Small intestine (tissue), 7 donors: ENCODE results near the gene LSM4. TPM values are rescaled to one million over a fixed set of nuclear protein-coding genes. Genes with fewer than 3 reads are reported as not detected.
A peak's percentile ranks its signal among the peaks of the same experiment; 100 is the strongest.
"Not testable (repeated sequence)": the region's sequence is repeated elsewhere in the genome, so short reads cannot be mapped to it uniquely, and the experiment has no call there.

Experiments
- DNase-seq, 2 donors: peaks; one replicate each; pipeline versions ENCODE4 v3.0.0 to v3.0.0-alpha.2; 2013
- FAIRE-seq: peaks from 2 replicates; lab custom pipeline; 2012; peaks lifted over from hg19 to GRCh38; lab: Jason Lieb, UNC
- H3K27ac ChIP-seq, 3 donors: one replicate each; pipeline ENCODE4 v1.5.1; 2013; ENCODE audit warnings: low read length in 2 of 3, mild to moderate bottlenecking in 2 of 3, control low read depth in 1 of 3, inconsistent platforms in 1 of 3, low read depth in 1 of 3, moderate library complexity in 1 of 3
- H3K27me3 ChIP-seq, 3 donors: one replicate each; pipeline ENCODE4 v1.6.1; 2013; ENCODE audit warnings: low read length in 3 of 3, inconsistent platforms in 1 of 3; ENCODE audit not compliant: control insufficient read depth in 3 of 3, insufficient read depth in 3 of 3
- H3K36me3 ChIP-seq, 3 donors: one replicate each; pipeline ENCODE4 v1.6.1; 2013; ENCODE audit warnings: low read length in 3 of 3, inconsistent platforms in 1 of 3, low read depth in 1 of 3, mild to moderate bottlenecking in 1 of 3, moderate library complexity in 1 of 3; ENCODE audit not compliant: control insufficient read depth in 3 of 3, insufficient read depth in 2 of 3
- H3K4me1 ChIP-seq, 3 donors: one replicate each; pipeline ENCODE4 v1.6.1; 2013; ENCODE audit warnings: low read length in 2 of 3, inconsistent platforms in 1 of 3, low read depth in 1 of 3, mild to moderate bottlenecking in 1 of 3, moderate library complexity in 1 of 3; ENCODE audit not compliant: control insufficient read depth in 3 of 3, insufficient read depth in 2 of 3
- H3K4me3 ChIP-seq, 3 donors: one replicate each; pipeline ENCODE4 v1.5.1; 2013; ENCODE audit warnings: low read length in 3 of 3, control low read depth in 1 of 3, inconsistent platforms in 1 of 3, low read depth in 1 of 3, mild to moderate bottlenecking in 1 of 3, moderate library complexity in 1 of 3
- H3K9me3 ChIP-seq, 2 donors: one replicate each; pipeline ENCODE4 v1.6.1; 2013; ENCODE audit warnings: low read depth in 1 of 2, low read length in 1 of 2; ENCODE audit not compliant: control insufficient read depth in 2 of 2, insufficient read depth in 1 of 2
- WGBS, 3 donors: extraction: QIAGEN DNeasy Blood & Tissue Kit; methylation state at CpG; one replicate each; pipeline ENCODE4 v1.1.7; 2013; 5-methylcytosine and 5-hydroxymethylcytosine counted together
- polyA plus RNA-seq, 4 donors: library from polyadenylated mRNA; stranded (reverse) in 3 of 4; unstranded in 1 of 4; fragments of 200-250 nt in 3 of 4; fragments of 120-200 nt in 1 of 4; gene quantifications; one replicate each; pipeline versions ENCODE4 v1.2.1 to v1.2.3, GENCODE V29; 2013
- donor health status: healthy with polysubstance abuse.
- donor health status: control.
- donor health status: control.
- donor health status: Bipolar disorder and iron deficiency.
- donor health status: healthy.

Gene LSM4
- polyA plus RNA-seq, 4 donors = 102 to 269 (median 186) TPM

- H3K9me3 ChIP-seq = no peaks in the 10 kb centered on the region
- peak overlapping the region in 1 of 3 donors; percentile 92 for H3K27ac ChIP-seq
- H3K27me3 ChIP-seq = no peaks in the 10 kb centered on the region
- no peak for DNase-seq
- 51 to 83% (median 80%) methylated on average over 17 of the region's 17 CpGs for WGBS, 3 donors
- peaks cover 9 to 91% (median 18%) of the 10 kb centered on the region in 3 donors for H3K36me3 ChIP-seq
- H3K4me3 ChIP-seq = no peak overlapping the region
- H3K4me1 ChIP-seq = peaks cover 0 to 25% (median 4%) of the 10 kb centered on the region in 3 donors
- FAIRE-seq = no peak
Measured at GRCh38 chr19:18362934-18363542, 40.2 kb upstream of the LSM4 start.

- H3K9me3 ChIP-seq = peaks cover 0 to 5% of the 10 kb centered on the region in 2 donors
- FAIRE-seq = no peak
- peaks cover 18 to 91% (median 18%) of the 10 kb centered on the region in 3 donors for H3K36me3 ChIP-seq
- peaks cover 0 to 25% (median 4%) of the 10 kb centered on the region in 3 donors for H3K4me1 ChIP-seq
- H3K27me3 ChIP-seq = no peaks in the 10 kb centered on the region
- H3K27ac ChIP-seq = no peak overlapping the region
- 92 to 97% (median 95%) methylated on average over 8 of the region's 8 CpGs for WGBS, 3 donors
- DNase-seq = no peak
- no peak overlapping the region for H3K4me3 ChIP-seq
Measured at GRCh38 chr19:18361646-18362045, 38.8 kb upstream of the LSM4 start.

GRCh38 chr19:18357041-18357440 is 34.2 kb upstream of the LSM4 start:
- 88 to 93% (median 90%) methylated on average over 3 of the region's 3 CpGs for WGBS, 3 donors
- FAIRE-seq (no peak), DNase-seq (no peak)
- Histone ChIP-seq H3K9me3 (peaks cover 0 to 5% of the 10 kb centered on the region in 2 donors), H3K27ac (no peak overlapping the region), H3K4me1 (no peaks in the 10 kb centered on the region), H3K4me3 (no peak overlapping the region), H3K27me3 (no peaks in the 10 kb centered on the region), H3K36me3 (peaks cover 12 to 93% (median 15%) of the 10 kb centered on the region in 3 donors)

- H3K9me3 ChIP-seq, H3K4me1 ChIP-seq, H3K27me3 ChIP-seq, FAIRE-seq, H3K27ac ChIP-seq, H3K4me3 ChIP-seq, DNase-seq: not testable (repeated sequence)
- WGBS, 3 donors = 93 to 98% (median 97%) methylated on average over 6 to 7 of the region's 7 CpGs
- H3K36me3 ChIP-seq = peaks cover 5 to 91% (median 14%) of the 10 kb centered on the region in 3 donors
Measured at GRCh38 chr19:18354743-18355142, 31.9 kb upstream of the LSM4 start.

GRCh38 chr19:18353378-18354005 is 30.6 kb upstream of the LSM4 start:
- Histone ChIP-seq H3K4me3 (no peak overlapping the region), H3K27ac (no peak overlapping the region), H3K36me3 (peaks cover 5 to 91% (median 11%) of the 10 kb centered on the region in 3 donors), H3K9me3 (peaks cover 0 to 5% of the 10 kb centered on the region in 2 donors), H3K27me3 (no peaks in the 10 kb centered on the region), H3K4me1 (no peaks in the 10 kb centered on the region)
- FAIRE-seq (no peak), DNase-seq (no peak)
- WGBS, 3 donors = 93 to 96% (median 95%) methylated on average over 8 of the region's 8 CpGs

- H3K27ac ChIP-seq = no peak overlapping the region
- DNase-seq (no peak), FAIRE-seq (no peak)
- no peaks in the 10 kb centered on the region for H3K9me3 ChIP-seq
- 92 to 96% (median 94%) methylated on average over 7 of the region's 7 CpGs for WGBS, 3 donors
- H3K4me1 ChIP-seq = no peaks in the 10 kb centered on the region
- H3K27me3 ChIP-seq = no peaks in the 10 kb centered on the region
- H3K4me3 ChIP-seq = no peak overlapping the region
- peaks cover 2 to 85% (median 2%) of the 10 kb centered on the region in 3 donors for H3K36me3 ChIP-seq
Measured at GRCh38 chr19:18351544-18351943, 28.7 kb upstream of the LSM4 start.

- Histone ChIP-seq H3K27ac (no peak overlapping the region), H3K36me3 (peaks cover 2 to 83% (median 2%) of the 10 kb centered on the region in 3 donors), H3K27me3 (no peaks in the 10 kb centered on the region), H3K4me3 (no peak overlapping the region), H3K4me1 (no peaks in the 10 kb centered on the region), H3K9me3 (no peaks in the 10 kb centered on the region)
- no peak for FAIRE-seq
- no peak for DNase-seq
- 85 to 91% (median 87%) methylated on average over 9 of the region's 9 CpGs for WGBS, 3 donors
Measured at GRCh38 chr19:18350490-18350889, 27.6 kb upstream of the LSM4 start.

GRCh38 chr19:18349524-18350128 is 26.8 kb upstream of the LSM4 start:
- no peaks in the 10 kb centered on the region for H3K27me3 ChIP-seq
- WGBS, 3 donors = 42 to 54% (median 44%) methylated on average over 12 of the region's 12 CpGs
- H3K4me1 ChIP-seq = no peaks in the 10 kb centered on the region
- H3K9me3 ChIP-seq = no peaks in the 10 kb centered on the region
- FAIRE-seq (no peak), DNase-seq (peak; percentile 49 to 60)
- H3K27ac ChIP-seq = no peak overlapping the region
- H3K4me3 ChIP-seq = no peak overlapping the region
- peaks cover 3 to 85% (median 4%) of the 10 kb centered on the region in 3 donors for H3K36me3 ChIP-seq
